GM12873 (cell line): ENCODE results near the gene ADRA2C.

Experiments
- CTCF ChIP-seq: IDR thresholded peaks from 2 replicates; pipeline ENCODE4 v1.5.1; 2012; ENCODE audit warnings: low read depth, mild to moderate bottlenecking, moderate library complexity, low read length, control low read depth; ENCODE audit not compliant: insufficient read depth; ENCODE audit errors: missing control alignments

Gene ADRA2C

DNA sequence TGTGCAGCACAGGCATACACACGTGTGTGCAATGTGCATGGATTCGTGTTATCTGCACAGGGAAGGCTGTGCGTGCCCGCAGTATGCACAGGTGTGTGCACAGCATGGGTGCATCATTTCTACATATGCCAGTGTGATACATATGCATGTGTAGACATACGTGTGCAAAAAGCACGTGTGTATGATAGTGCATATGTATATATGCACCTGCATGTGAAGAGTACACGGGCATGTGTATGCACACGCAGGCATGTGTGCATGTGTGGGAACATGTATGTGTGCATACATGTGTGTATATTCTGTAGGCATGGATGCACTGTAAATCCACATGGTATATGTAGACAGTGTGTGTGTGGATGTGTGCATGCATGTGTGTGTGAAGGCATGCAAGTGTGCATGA lies 3.9 kb upstream of the ADRA2C start:
- no peak for TF ChIP-seq CTCF

DNA sequence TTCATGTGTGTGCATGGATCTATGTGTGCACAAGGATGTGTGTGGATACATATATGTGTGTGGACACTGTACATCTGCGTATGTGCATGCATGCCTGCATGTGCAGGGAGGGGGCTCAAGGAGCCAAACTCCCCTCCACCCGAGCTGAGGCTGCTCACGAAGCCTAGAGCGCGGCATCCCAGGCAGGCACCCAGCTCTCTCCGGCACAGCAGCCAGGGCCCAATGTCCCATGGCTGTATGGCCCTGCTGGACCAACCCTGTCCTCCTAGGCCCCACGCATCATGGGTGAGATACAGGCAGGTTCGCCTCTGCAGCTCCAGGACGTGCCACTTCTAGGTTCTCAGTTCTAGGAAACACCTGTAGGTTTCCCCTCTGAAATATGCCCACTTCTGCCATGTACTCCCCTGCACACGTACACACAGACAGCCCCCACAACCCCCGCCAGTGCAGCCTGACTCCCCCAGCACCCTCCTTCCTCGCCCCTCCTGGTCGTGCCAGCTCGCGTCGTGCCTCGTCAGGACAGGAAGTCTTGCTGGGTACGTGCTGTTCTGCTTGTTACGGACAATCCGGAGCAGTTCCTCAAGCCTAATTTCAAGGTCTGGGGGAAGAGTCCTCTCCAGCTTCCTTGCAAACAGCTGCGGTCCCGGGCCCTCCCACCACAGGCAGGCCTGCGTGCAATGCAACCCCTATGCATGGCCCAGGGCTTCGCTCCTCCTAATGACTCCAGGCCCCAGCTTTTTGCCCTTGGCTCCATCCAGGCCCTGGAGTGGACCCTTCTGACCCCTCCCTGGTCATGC lies 3.2 kb upstream of the ADRA2C start:
- no peak for TF ChIP-seq CTCF

DNA sequence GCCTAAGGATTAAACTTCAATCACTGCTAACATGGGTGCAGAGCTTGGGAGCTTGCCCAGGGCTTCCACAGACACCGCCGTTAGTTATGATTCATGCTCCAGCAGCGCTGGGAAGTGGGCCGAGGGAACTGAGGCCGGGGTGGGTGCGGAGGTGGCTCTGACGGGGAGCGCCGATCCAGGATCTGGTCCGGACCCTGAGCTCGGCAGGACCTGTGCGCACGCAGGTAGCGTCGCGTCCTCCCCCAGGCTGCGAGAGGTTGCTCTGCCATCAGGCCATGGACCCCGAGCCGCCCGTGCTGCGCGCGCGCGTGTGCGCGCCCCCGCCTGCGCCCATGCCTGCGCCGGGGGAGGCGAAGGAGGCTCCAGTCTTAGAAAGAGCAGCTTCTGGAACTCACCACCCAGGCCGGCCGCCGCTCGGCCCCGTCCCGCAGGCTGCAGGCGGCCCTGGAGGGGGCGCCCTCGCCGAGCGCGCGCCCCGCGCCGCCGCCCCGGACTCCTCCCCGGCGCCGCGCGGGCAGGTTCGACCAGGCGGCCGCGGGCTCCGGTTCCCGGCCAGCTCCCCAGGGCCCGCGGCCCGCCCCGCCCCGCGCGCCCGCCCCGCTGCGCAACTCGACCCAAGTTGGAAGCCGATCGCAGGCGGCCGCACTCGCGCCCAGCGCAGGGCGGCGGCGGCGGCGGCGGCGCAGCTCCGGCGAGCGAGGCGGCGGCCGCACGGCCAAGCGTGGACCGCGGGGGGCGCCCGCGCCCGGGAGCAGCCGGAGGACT lies 732 bp upstream of the ADRA2C start:
- no peak for TF ChIP-seq CTCF

- TF ChIP-seq CTCF = no peak
Measured at GRCh38 chr4:3766785-3767569, 792 bp downstream of the ADRA2C start.

DNA sequence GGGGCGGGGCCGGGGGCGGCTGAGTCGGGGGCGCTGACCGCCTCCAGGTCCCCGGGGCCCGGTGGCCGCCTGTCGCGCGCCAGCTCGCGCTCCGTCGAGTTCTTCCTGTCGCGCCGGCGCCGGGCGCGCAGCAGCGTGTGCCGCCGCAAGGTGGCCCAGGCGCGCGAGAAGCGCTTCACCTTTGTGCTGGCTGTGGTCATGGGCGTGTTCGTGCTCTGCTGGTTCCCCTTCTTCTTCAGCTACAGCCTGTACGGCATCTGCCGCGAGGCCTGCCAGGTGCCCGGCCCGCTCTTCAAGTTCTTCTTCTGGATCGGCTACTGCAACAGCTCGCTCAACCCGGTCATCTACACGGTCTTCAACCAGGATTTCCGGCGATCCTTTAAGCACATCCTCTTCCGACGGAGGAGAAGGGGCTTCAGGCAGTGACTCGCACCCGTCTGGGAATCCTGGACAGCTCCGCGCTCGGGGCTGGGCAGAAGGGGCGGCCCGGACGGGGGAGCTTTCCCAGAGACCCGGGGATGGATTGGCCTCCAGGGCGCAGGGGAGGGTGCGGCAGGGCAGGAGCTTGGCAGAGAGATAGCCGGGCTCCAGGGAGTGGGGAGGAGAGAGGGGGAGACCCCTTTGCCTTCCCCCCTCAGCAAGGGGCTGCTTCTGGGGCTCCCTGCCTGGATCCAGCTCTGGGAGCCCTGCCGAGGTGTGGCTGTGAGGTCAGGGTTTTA lies 1.5 kb downstream of the ADRA2C start:
- peak; percentile 11 for TF ChIP-seq CTCF

DNA sequence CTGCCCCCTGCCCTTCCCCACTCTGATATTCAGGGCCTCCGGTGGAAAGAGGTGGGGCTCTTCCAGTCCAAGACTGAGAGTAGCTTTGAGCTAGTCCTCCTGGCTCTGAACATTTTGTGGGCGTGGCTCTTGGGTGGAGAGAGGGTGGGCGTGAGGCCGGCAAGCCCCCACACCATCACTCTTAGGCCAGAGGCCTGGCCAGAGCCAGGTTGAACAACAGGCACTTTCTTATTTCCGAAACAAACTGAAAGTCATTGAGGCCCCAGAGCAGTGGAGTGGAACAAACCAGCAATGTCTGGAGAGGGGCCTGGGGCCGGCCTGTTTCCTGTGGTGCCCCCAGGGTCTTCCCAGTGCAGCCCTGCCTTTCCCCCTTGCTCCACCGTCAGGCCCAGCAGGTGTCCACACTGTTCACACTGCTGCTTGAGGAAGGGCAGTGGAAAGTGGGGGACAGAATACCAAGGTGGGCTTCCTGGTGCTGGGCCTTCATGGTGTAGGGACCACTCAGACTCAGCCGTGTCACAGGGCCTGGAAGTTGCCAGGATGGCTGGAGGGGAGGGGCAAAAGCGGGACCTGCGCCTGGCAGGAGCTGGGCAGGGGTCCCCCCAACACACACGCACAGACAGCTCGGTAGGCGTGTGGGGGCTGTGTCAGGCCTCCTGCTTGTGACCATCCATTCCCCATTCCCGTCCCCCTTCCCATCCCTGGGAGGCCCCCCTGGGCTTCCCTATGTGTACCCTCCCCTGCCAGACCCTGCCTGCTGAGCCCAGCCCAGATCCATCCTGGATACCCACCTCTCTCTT lies 2.9 kb downstream of the ADRA2C start:
- no peak for TF ChIP-seq CTCF
